CD4-positive, alpha-beta T cell treated with Interleukin-4 for 1 hour (primary cell): Measurements from ENCODE around the gene ABHD11.
"Not testable (repeated sequence)": the region's sequence is repeated elsewhere in the genome, so short reads cannot be mapped to it uniquely, and the experiment has no call there.

Experiments used
- DNase-seq, 2 donors: peaks; one replicate each; pipeline ENCODE4 v3.0.0-alpha.2; 2020 to 2022

Gene ABHD11

GRCh38 chr7:73718905-73719805 is 19.4 kb downstream of the ABHD11 start, which contains the start of gene STX1A:
Gene STX1A, minus strand, starts transcription at chr7:73719669. Its CDS starts 38 bp downstream, at chr7:73719631.
- DNase-seq = peak; percentile 68 to 76

DNA sequence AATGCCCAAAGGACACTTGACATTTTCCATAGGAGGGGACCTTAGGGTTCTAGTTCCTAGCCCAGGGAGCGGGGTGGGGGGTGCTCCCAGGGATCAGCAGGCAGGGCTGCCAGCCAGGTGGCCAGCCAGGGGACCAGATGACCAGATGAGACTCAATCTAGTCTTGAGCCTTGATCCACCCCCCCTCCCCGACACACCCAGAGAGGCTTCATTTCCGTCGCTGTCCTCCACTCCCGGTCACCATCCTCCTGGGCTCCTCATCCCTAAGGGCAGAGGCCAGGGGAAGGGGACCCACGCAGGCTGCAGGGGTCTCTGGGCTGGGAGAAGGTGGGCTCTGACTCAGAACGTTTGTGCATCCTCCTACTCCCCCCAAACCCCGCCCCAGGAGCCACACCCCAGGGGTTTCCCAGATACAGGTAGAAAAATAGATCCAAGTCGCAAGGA is 20.1 kb downstream of the ABHD11 start:
- peak in 1 of 2 donors; percentile 26 for DNase-seq

DNA sequence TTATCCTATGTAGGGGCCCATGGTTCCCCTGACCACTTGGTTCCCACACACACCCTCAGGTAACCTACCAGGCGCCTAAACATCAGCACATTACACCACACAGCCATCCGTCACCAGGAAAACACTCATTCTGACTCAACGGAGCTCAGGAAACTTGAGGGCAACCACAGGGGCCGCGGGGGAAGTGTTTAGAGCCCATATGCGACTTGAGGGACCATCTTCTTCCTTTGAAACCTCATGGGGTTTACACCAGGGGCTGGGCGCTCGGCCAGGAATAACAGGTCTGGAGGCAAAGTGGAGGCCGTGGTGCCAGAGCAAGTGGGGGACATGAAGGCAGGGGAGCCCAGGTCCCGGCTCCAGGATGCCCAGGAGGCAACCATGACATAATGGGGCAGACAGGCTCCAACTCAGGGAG is 20.6 kb downstream of the ABHD11 start:
- peak; percentile 74 to 76 for DNase-seq

- no peak for DNase-seq
These were observed 21.4 kb downstream of the ABHD11 start for GRCh38 chr7:73717025-73717807.

- DNase-seq = no peak
These were observed 22.2 kb downstream of the ABHD11 start for GRCh38 chr7:73716318-73716890.

- peak in 1 of 2 donors; percentile 17 for DNase-seq
These were observed 22.8 kb downstream of the ABHD11 start for GRCh38 chr7:73715648-73716317.

DNA sequence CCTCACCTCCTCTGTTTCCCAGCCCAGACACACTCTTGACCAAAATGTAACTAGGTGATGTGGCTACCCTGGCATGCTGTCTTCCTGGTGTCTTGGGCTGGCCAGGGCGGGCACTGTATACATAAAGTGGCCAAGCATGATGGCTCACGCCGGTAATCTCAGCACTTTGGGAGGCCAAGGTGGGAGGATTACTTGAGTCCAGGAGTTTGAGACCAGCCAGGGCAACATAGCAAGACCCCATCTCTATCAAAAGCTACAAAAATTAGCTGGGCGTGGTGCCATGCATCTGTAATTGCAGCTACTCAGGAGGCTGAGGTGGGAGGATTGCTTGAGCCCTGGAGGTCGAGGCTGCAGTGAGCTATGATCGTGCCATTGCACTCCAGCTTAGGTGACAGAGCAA is 25.3 kb downstream of the ABHD11 start:
- DNase-seq = not testable (repeated sequence)

- DNase-seq = no peak
These were observed 25.8 kb downstream of the ABHD11 start for GRCh38 chr7:73712773-73713172.

DNA sequence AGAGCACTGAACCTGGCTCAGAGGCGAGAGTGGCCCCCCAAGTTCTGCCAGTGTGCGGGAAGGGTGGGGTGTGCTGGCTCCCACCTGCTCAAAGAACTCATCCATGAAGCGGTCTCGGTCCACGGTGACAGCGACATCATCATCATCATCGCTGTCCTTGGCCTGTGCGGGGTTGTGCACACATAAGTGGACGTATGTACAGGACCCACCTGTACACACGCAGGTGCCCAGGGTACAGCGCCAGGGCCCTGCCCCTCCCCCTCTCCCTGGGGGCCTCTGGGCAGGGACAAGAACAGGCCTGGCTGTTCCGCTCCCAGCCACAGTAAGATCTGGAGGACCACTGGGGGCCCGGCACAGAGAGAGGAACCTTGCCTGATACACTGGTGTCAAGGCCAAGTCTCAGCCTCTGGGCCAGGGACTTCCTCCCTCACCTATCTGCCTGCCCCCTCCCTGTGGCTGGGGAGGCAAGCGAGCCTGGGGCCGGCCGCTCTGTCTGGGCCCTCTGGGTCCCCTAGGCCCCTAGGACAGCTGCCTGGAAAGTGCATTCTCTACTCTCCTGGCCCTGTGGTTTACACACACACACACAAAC is 29.5 kb downstream of the ABHD11 start:
- DNase-seq = no peak

DNA sequence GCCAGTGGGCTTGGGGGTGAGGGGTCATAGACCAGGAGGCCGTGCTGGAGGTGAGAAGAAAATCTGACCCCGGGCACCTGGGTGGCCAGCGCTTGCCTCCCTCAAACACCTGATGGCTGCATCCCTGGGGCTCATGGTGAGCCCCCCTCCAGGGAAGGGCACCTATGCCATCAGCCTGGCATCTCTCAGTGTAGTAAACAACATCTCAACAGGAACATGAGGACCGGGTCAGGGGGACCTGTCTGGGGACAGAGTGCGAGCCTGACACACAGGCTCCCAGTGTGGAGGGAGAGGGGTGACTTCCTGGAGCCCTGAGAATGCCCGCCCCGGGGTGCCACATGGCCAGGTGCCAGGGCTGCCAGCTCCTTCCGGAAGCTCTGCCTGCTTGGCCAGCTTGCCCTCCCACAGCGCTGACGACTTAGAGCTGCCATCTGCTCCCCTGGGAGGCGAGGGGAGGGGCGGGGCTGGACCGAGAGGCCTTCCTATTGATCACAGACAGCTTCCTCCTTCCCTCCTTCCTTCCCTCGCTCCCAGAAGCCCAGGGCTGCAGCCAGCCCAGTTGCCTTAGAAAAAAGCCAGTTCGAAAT is 31.5 kb downstream of the ABHD11 start:
- peak; percentile 14 to 35 for DNase-seq

DNA sequence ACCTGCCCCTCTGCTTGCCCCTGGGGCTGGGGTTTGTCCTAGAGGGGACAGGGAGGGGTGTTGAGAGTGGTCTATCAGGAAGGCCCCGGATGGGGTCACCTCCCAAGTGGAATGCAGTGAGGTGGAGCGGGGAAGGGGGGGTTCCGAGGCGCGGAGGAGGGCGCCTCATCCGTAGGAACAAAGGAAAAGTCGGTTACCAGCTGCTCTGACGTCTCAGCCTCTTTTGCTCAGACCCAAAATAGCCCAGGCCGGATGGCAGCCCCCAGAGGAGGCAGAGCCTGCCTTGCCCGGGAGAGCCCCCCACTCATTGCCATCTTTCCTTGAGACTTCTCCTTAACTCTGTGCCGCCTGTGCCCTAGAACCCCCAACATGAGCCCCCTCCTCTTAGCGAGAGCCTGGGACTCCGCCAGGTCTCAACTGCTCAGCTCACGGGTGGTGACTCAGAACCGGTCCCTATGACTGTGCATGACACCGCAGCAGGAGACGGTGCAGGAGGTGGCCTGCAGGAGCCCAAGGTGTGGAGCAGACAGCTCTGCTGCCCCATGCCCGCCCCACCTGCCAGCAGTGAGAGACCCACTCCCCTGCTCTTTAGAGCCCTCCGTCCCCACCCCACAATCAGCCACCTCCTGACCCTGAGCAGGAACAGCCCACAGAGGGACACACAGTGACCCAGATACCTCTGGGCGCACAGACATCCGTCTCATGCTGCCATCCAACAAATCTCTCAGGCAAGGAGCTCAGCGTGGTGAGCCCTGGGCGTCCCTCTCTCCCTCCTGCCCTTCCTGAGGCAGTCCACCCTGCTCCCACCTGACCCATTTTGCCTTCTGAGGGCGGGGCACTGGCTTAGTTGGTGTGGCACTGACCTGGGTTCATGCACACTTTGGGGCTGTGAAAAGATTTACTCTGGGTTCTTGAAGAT is 32.2 kb downstream of the ABHD11 start:
- no peak for DNase-seq

- no peak for DNase-seq
These were observed 33.1 kb downstream of the ABHD11 start for GRCh38 chr7:73705551-73705920.

DNA sequence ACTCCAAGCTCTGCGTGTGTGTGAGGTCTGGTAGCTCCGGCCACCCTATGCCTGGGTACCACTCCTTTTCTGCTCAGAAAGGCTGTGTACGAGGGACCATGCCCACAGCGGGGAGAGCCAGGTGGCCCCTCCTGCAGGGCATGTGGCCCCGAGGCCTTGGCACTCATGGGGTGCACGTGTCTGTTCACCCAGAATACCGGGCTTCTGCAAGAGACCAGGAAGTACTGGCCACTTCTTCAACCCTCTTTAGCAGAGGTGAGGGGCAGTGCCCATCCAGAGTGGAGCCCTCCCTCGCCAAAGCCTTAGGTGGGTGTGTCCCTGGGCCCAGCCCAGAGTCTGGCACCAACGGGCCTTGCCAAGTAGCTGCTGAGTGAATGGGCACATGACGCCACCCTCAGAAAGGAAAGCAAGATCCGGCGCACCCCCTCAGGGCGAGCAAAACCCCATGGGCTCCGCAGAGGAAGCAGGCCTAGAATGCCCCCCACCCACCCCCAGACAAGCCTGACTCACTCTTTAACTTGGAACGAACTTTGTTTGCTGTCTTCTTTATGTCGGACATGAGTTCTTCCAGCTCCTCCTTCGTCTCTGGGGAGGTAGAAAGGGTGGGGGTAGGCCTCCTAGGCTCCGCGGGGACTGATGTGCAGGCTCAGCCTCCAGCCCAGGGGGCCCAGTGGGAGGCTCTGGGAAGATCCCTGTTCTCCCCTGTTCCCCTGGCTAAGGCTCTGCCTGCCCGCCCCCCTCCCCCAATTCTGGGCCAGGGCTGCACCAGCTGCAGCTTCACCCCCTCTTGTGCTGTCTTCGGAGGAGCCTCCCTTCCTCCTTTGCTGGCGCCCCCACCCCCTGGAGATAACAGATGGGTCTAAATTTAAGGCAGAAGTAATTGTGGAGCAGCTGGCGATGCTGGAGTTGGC is 33.7 kb downstream of the ABHD11 start:
- no peak for DNase-seq

GRCh38 chr7:73703757-73704639 is 34.6 kb downstream of the ABHD11 start:
- peak; percentile 31 to 41 for DNase-seq

- no peak for DNase-seq
These were observed 35.4 kb downstream of the ABHD11 start for GRCh38 chr7:73703225-73703624.

- DNase-seq = no peak
These were observed 35.9 kb downstream of the ABHD11 start for GRCh38 chr7:73702665-73703064.

GRCh38 chr7:73702226-73702625 is 36.4 kb downstream of the ABHD11 start:
- DNase-seq = no peak

GRCh38 chr7:73701357-73701995 is 37.1 kb downstream of the ABHD11 start:
- peak; percentile 34 to 35 for DNase-seq
